K562 (cell line): ENCODE results near the gene FCRL6. TPM values are rescaled to one million over a fixed set of nuclear protein-coding genes. Genes with fewer than 3 reads are reported as not detected.

Experiments used
- ATAC-seq: fragments of 200-7000 bp; cut with Tn5 transposase; 3 replicates; pipeline ENCODE4 v1.9.1; 2020; ENCODE audit warnings: moderate library complexity
- BruUV-seq: library from RNA; stranded (reverse); fragments of 400-500 nt; replicated peaks from 2 replicates; lab custom pipeline; 2021; lab: Mats Ljungman, UMichigan
- CTCF ChIA-PET: fragments of 300-600 bp; formaldehyde crosslinking; extraction: SDS; loops from one replicate; lab custom pipeline; 2021; ENCODE audit warnings: low intra/inter-chr PET ratio; lab: Yijun Ruan, JAX
- POLR2A ChIA-PET: fragments of 300-600, 350-650 bp; sonication (Branson Sonifier 250); formaldehyde crosslinking; extraction: SDS; loops from one replicate; lab custom pipeline; 2021; ENCODE audit warnings: antibody characterized with exemption, inconsistent platforms; lab: Yijun Ruan, JAX
- DNase-seq, 4 experiments: peaks; one replicate each; pipeline versions ENCODE4 v3.0.0 to v3.0.0-alpha.2; 2011 to 2018; ENCODE audit warnings: low spot score in 3 of 4, mixed read lengths in 3 of 4; ENCODE audit errors: extremely low read depth in 1 of 4
- FAIRE-seq: peaks from 2 replicates; lab custom pipeline; 2011; peaks lifted over from hg19 to GRCh38; lab: Jason Lieb, UNC
- H2AFZ ChIP-seq: 2 replicates; pipeline ENCODE4 v1.6.0; 2011; ENCODE audit warnings: low read depth, low read length, control low read depth, inconsistent platforms
- H3K27ac ChIP-seq: fragments of 200-600 bp; 3 replicates; pipeline ENCODE4 v1.8.0; 2011; ENCODE audit warnings: low read depth, mild to moderate bottlenecking, control low read depth, inconsistent platforms, low read length, moderate library complexity, mixed read lengths; ENCODE audit errors: extremely low read depth
- H3K27me3 ChIP-seq, 2 experiments: fragments of 300-600 bp in 1 of 2; 2 replicates in 1 of 2; 3 replicates in 1 of 2; pipeline versions ENCODE4 v1.6.0 to v1.8.0; 2011; ENCODE audit warnings: inconsistent platforms in 2 of 2, low read length in 2 of 2, mild to moderate bottlenecking in 1 of 2, mixed read lengths in 1 of 2, moderate library complexity in 1 of 2; ENCODE audit not compliant: control insufficient read depth in 2 of 2, insufficient read depth in 2 of 2
- H3K36me3 ChIP-seq: fragments of 300-600 bp; 3 replicates; pipeline ENCODE4 v1.8.0; 2011; ENCODE audit warnings: mild to moderate bottlenecking, low read length, inconsistent platforms; ENCODE audit not compliant: control insufficient read depth, insufficient read depth
- H3K4me1 ChIP-seq, 2 experiments: fragments of 200-600 bp in 1 of 2; replicated peaks in 1 of 2; 2 replicates in 1 of 2; 3 replicates in 1 of 2; pipeline versions ENCODE4 v1.5.1 to v1.8.0; 2011; ENCODE audit warnings: inconsistent platforms in 2 of 2, low read length in 2 of 2, mild to moderate bottlenecking in 1 of 2, mixed read lengths in 1 of 2, moderate library complexity in 1 of 2; ENCODE audit not compliant: control insufficient read depth in 2 of 2, insufficient read depth in 2 of 2
- H3K4me2 ChIP-seq: 2 replicates; pipeline ENCODE4 v1.6.1; 2011; ENCODE audit warnings: low read length, control low read depth, inconsistent platforms, mixed read lengths; ENCODE audit not compliant: insufficient read depth
- H3K4me3 ChIP-seq: fragments of 200-600 bp; sonication (generic), shearing (Covaris generic); 2 replicates; pipeline ENCODE4 v1.5.1; 2016; ENCODE audit warnings: control low read depth, inconsistent platforms
- H3K79me2 ChIP-seq: fragments of 200-600 bp; 3 replicates; pipeline ENCODE4 v1.8.0; 2011; ENCODE audit warnings: low read length, inconsistent platforms; ENCODE audit not compliant: control insufficient read depth, insufficient read depth
- H3K9ac ChIP-seq, 2 experiments: 2 replicates each; pipeline versions ENCODE4 v1.6.0 to v1.6.1; 2011; ENCODE audit warnings: low read depth in 2 of 2, low read length in 2 of 2, control low read depth in 1 of 2, inconsistent platforms in 1 of 2, mild to moderate bottlenecking in 1 of 2, mixed read lengths in 1 of 2; ENCODE audit not compliant: insufficient read depth in 1 of 2
- H3K9me1 ChIP-seq: one replicate; pipeline ENCODE4 v1.6.0; 2011; ENCODE audit warnings: inconsistent platforms, mild to moderate bottlenecking, low read length, moderate library complexity; ENCODE audit not compliant: control insufficient read depth, insufficient read depth
- H3K9me3 ChIP-seq: replicated peaks from 2 replicates; pipeline ENCODE4 v1.5.1; 2011; ENCODE audit warnings: low read depth, low read length, inconsistent platforms; ENCODE audit not compliant: control insufficient read depth, insufficient read depth
- H4K20me1 ChIP-seq: replicated peaks from 2 replicates; pipeline ENCODE4 v1.6.1; 2011; ENCODE audit warnings: low read length, inconsistent platforms, mixed read lengths; ENCODE audit not compliant: control insufficient read depth, insufficient read depth
- CBX5 ChIP-seq: IDR thresholded peaks from 2 replicates; pipeline ENCODE4 v1.6.1; 2014; ENCODE audit warnings: low read depth, borderline replicate concordance
- FOXK2 ChIP-seq, 2 experiments: fragments of 450-650 bp; IDR thresholded peaks in 1 of 2; conservative IDR thresholded peaks in 1 of 2; 2 replicates each; pipeline ENCODE4 v1.6.1; 2016; ENCODE audit warnings: low read depth in 2 of 2, mild to moderate bottlenecking in 1 of 2
- IRF2 ChIP-seq: sonication (generic); formaldehyde crosslinking; IDR thresholded peaks from 2 replicates; pipeline ENCODE4 v1.8.1; 2022; ENCODE audit warnings: mild to moderate bottlenecking, missing genetic modification reagents
- MLLT1 ChIP-seq, 2 experiments: fragments of 450-650 bp; IDR thresholded peaks; 2 replicates each; pipeline ENCODE4 v1.6.1; 2016
- PML ChIP-seq: IDR thresholded peaks from 2 replicates; pipeline ENCODE4 v1.6.1; 2012; ENCODE audit warnings: low read length, inconsistent platforms
- RFX1 ChIP-seq: fragments of 450-650 bp; IDR thresholded peaks from 2 replicates; pipeline ENCODE4 v1.6.1; 2016; ENCODE audit warnings: mild to moderate bottlenecking, moderate library complexity
- ZFP1 ChIP-seq: fragments of 450-650 bp; formaldehyde crosslinking; IDR thresholded peaks from 2 replicates; pipeline ENCODE4 v1.4.0; 2020; ENCODE audit warnings: mild to moderate bottlenecking, mixed read lengths
- WGBS: fragments of 100-300 bp; shearing (Covaris generic); methylation state at CpG from one replicate; pipeline ENCODE4 v1.1.6; 2016; ENCODE audit warnings: low coverage, mixed read lengths; ENCODE audit not compliant: insufficient coverage; ENCODE audit errors: missing lambda C conversion rate; 5-methylcytosine and 5-hydroxymethylcytosine counted together
- in situ Hi-C: fragments of 300-500 bp; cut with MboI; formaldehyde crosslinking; loops from 4 replicates; pipeline ENCODE4 v1.15.0; 2018; ENCODE audit warnings: inconsistent platforms, mixed read lengths
- intact Hi-C: fragments of 100-400 bp; cut with micrococcal nuclease; formaldehyde crosslinking; loops from 2 replicates; pipeline ENCODE4 v1.14.2; 2022
- polyA plus RNA-seq, 8 experiments: library from polyadenylated mRNA; depleted of rRNA in 4 of 8; stranded (reverse) in 5 of 8; unstranded in 3 of 8; fragments of >200 nt; fragmentation: Nextera tagmentation in 2 of 8; fragmentation: Illumina TruSeq in 1 of 8; extraction: Ambion mirVana in 2 of 8; extraction: Trizol in 1 of 8; gene quantifications; 2 replicates each; pipeline versions ENCODE4 v1.2.1 to v1.2.3, GENCODE V29; 2011 to 2014; ENCODE audit warnings: inconsistent platforms in 1 of 8, missing spikeins in 1 of 8
- total RNA-seq, 7 experiments: library from RNA; depleted of rRNA in 6 of 7; stranded (reverse); fragments of >200 nt in 6 of 7; fragmentation: Illumina TruSeq in 2 of 7; extraction: Trizol in 2 of 7; gene quantifications; 2 replicates each; pipeline versions ENCODE4 v1.2.1 to v1.2.3, GENCODE V29; 2011 to 2021; ENCODE audit warnings: low replicate concordance in 1 of 7

FCRL6 gene
- total and polyA plus RNA-seq, 9 of the 15 experiments (the other 6 are each of a cell fraction or from before 2014, with no cell fraction given), result not detected

- TF ChIP-seq MLLT1 (IDR thresholded peaks at IDR 0.05) (no peak), CBX5 (no peak), FOXK2 (conservative IDR thresholded peaks at IDR 0.05 in 1 of 2, IDR thresholded peaks at IDR 0.05 in 1 of 2; ENCODE audit: low read depth in 2 of 2) (no peak), PML (no peak), RFX1 (no peak)
- TF ChIP-seq, all 486 proteins: peak for 0
These were observed 45.1 kb downstream of the FCRL6 start (continued) for GRCh38 chr1:159847231-159847630.

- DNase-seq (no peak), ATAC-seq (no peak), FAIRE-seq (no peak)
- no peaks in the 10 kb centered on the region for H3K9me3 ChIP-seq
- H3K27ac ChIP-seq, result no peak overlapping the region
- H3K27me3 ChIP-seq, result peaks cover 15 to 32% of the 10 kb centered on the region in 2 experiments; a peak in 3 of 5 replicates
- H3K9ac ChIP-seq, result no peak overlapping the region
- CTCF ChIA-PET, result no interaction called here
- H2AFZ ChIP-seq, result no peak overlapping the region
- no TSS peak for BruUV-seq
- no peaks in the 10 kb centered on the region for H3K79me2 ChIP-seq
- in situ Hi-C loops, result no loop called here
- H3K9me1 ChIP-seq, result peaks cover 3% of the 10 kb centered on the region
- POLR2A ChIA-PET, result no interaction called here
- intact Hi-C loops, result no loop called here
- no peaks in the 10 kb centered on the region for H4K20me1 ChIP-seq
- H3K4me2 ChIP-seq, result no peak overlapping the region
- 0% methylated on average over 3 of the region's 3 CpGs for WGBS
- no peaks in the 10 kb centered on the region for H3K4me1 ChIP-seq
- no peak overlapping the region for H3K4me3 ChIP-seq
- no peaks in the 10 kb centered on the region for H3K36me3 ChIP-seq
- no peak for TF ChIP-seq IRF2 (CRISPR knock-in tag)
- no peak for TF ChIP-seq ZFP1 (CRISPR knock-in tag)
These were observed 46.2 kb downstream of the FCRL6 start for GRCh38 chr1:159848326-159848725.
